Keratinocyte (primary cell): ENCODE data around the gene COQ9. TPM values are rescaled to one million over a fixed set of nuclear protein-coding genes. Genes with fewer than 3 reads are reported as not detected.

ENCODE experiments used
- DNase-seq: peaks from one replicate; pipeline ENCODE4 v3.0.0-alpha.2; 2011; ENCODE audit warnings: low read depth, missing footprints, low spot score
- FAIRE-seq: peaks from 2 replicates; lab custom pipeline; 2011; peaks lifted over from hg19 to GRCh38; lab: Jason Lieb, UNC
- H2AFZ ChIP-seq: 2 replicates; pipeline ENCODE4 v1.6.0; 2012; ENCODE audit warnings: low read length, control low read depth, inconsistent platforms; ENCODE audit not compliant: control insufficient read depth
- H3K27ac ChIP-seq: 2 replicates; pipeline ENCODE4 v1.5.1; 2011; ENCODE audit warnings: low read length; ENCODE audit not compliant: control insufficient read depth, insufficient read depth
- H3K27me3 ChIP-seq: 3 replicates; pipeline ENCODE4 v1.6.0; 2011; ENCODE audit warnings: low read length; ENCODE audit not compliant: control insufficient read depth, insufficient read depth; ENCODE audit errors: extremely low read depth
- H3K36me3 ChIP-seq, 2 experiments: 2 replicates in 1 of 2; 3 replicates in 1 of 2; pipeline ENCODE4 v1.5.1; 2011; ENCODE audit warnings: low read length in 2 of 2, mild to moderate bottlenecking in 1 of 2; ENCODE audit not compliant: control insufficient read depth in 2 of 2, insufficient read depth in 2 of 2; ENCODE audit errors: extremely low read depth in 1 of 2
- H3K4me1 ChIP-seq: 3 replicates; pipeline ENCODE4 v1.5.1; 2011; ENCODE audit warnings: low read length; ENCODE audit not compliant: control insufficient read depth, insufficient read depth; ENCODE audit errors: extremely low read depth
- H3K4me2 ChIP-seq: 3 replicates; pipeline ENCODE4 v1.6.0; 2011; ENCODE audit warnings: low read depth, low read length; ENCODE audit not compliant: control insufficient read depth, insufficient read depth; ENCODE audit errors: extremely low read depth
- H3K4me3 ChIP-seq, 3 experiments: fragments of 200-600 bp in 1 of 3; sonication (generic) in 1 of 3; 2 replicates in 2 of 3; 3 replicates in 1 of 3; pipeline ENCODE4 v1.5.1; 2011 to 2016; ENCODE audit warnings: low read length in 3 of 3, mild to moderate bottlenecking in 3 of 3, control low read depth in 2 of 3, inconsistent platforms in 1 of 3, low read depth in 1 of 3, mixed read lengths in 1 of 3, mixed run types in 1 of 3, moderate library complexity in 1 of 3; ENCODE audit not compliant: control insufficient read depth in 2 of 3, insufficient read depth in 2 of 3; ENCODE audit errors: extremely low read depth in 1 of 3
- H3K79me2 ChIP-seq: 2 replicates; pipeline ENCODE4 v1.6.0; 2012; ENCODE audit warnings: low read length; ENCODE audit not compliant: control insufficient read depth, insufficient read depth
- H3K9ac ChIP-seq: 3 replicates; pipeline ENCODE4 v1.6.0; 2011; ENCODE audit warnings: low read length; ENCODE audit not compliant: control insufficient read depth, insufficient read depth; ENCODE audit errors: extremely low read depth
- H3K9me1 ChIP-seq: 3 replicates; pipeline ENCODE4 v1.6.0; 2011; ENCODE audit warnings: low read length; ENCODE audit not compliant: control insufficient read depth, insufficient read depth; ENCODE audit errors: extremely low read depth
- H3K9me3 ChIP-seq: 2 replicates; pipeline ENCODE4 v1.5.1; 2012; ENCODE audit warnings: low read depth, low read length; ENCODE audit not compliant: control insufficient read depth
- H4K20me1 ChIP-seq: 3 replicates; pipeline ENCODE4 v1.6.0; 2011; ENCODE audit warnings: low read length; ENCODE audit not compliant: control insufficient read depth, insufficient read depth; ENCODE audit errors: extremely low read depth
- CTCF ChIP-seq, 3 experiments: IDR thresholded peaks in 1 of 3; conservative IDR thresholded peaks in 1 of 3; optimal IDR thresholded peaks in 1 of 3; 2 replicates in 2 of 3; 3 replicates in 1 of 3; pipeline versions ENCODE3 to v1.5.1; 2011; ENCODE audit warnings: low read length in 3 of 3, mild to moderate bottlenecking in 3 of 3, moderate library complexity in 2 of 3, control low read depth in 1 of 3, inconsistent platforms in 1 of 3; ENCODE audit not compliant: insufficient read depth in 2 of 3; ENCODE audit errors: extremely low read depth in 1 of 3
- EZH2 ChIP-seq: IDR thresholded peaks from one replicate; pipeline ENCODE4 v1.6.1; 2012; ENCODE audit warnings: inconsistent platforms, mild to moderate bottlenecking, low read length, moderate library complexity
- dilution Hi-C: fragments of 300-500 bp; cut with MboI; formaldehyde crosslinking; loops from one replicate; pipeline ENCODE4 v1.7.0; 2020; ENCODE audit warnings: low sequenced_read_pairs; ENCODE audit not compliant: extremely low pct_ligation_motif_present
- polyA plus RNA-seq, 5 experiments: library from polyadenylated mRNA; depleted of rRNA in 3 of 5; stranded (reverse) in 3 of 5; stranded (forward) in 1 of 5; unstranded in 1 of 5; fragments of >200 nt; gene quantifications; 1 replicate in 1 of 5; 2 replicates in 3 of 5; 3 replicates in 1 of 5; pipeline versions ENCODE4 v1.2.1 to v1.2.3, GENCODE V29; 2011 to 2012; ENCODE audit warnings: missing spikeins in 2 of 5, low read depth in 1 of 5, low replicate concordance in 1 of 5

The COQ9 gene
- polyA plus RNA-seq, 1 donor (not counting 4 experiments of a cell fraction or from before 2014, with no cell fraction given), result 62.8 TPM

DNA sequence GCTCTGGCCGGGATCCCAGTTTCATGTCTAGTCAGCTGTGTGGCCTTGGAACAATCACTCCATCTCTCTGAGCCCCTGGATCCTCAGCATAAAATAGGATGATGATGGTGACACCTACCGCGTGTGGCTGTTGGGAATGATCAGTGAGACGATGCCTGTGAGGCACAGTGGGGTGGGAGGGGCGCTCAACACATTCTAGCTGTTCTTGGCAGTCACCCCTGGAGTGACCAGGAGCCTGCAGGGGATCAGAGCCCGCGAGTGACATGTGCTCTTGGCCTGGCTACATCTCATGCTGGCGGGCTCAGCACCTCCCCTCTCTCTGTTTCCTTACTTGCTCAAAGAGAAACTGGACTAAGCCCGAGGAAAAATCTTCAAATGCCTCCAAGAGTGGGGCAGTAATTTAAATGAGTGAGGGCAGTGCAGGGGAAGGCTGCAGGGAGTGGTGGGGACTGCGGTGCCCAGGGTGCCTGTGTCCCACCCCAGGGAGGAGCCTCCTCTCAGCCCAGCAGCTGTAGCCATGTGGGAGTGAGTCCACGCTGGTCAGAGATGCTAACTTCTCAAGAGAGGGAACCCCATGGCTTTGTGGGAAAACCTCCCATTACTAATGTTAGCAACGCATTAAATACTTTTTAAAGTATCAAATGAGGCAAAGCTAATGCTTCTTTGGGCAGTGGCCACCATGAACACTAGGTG, 62.1 kb downstream of the COQ9 start:
- Histone ChIP-seq H3K9me3 (no peaks in the 10 kb centered on the region), H3K36me3 (no peaks in the 10 kb centered on the region), H3K4me2 (no peak overlapping the region), H3K9ac (no peak overlapping the region), H2AFZ (no peak overlapping the region), H3K4me3 (no peak overlapping the region), H4K20me1 (no peaks in the 10 kb centered on the region), H3K79me2 (no peaks in the 10 kb centered on the region), H3K4me1 (no peaks in the 10 kb centered on the region), H3K27ac (no peak overlapping the region), H3K27me3 (peaks cover 16% of the 10 kb centered on the region), H3K9me1 (no peaks in the 10 kb centered on the region)
- no peak for FAIRE-seq
- dilution Hi-C loops, result no loop called here
- TF ChIP-seq CTCF (optimal IDR thresholded peaks at IDR 0.05 in 1 of 3, IDR thresholded peaks at IDR 0.05 in 1 of 3, conservative IDR thresholded peaks at IDR 0.05 in 1 of 3; ENCODE audit: extremely low read depth in 1 of 3, insufficient read depth in 2 of 3, low read length in 3 of 3) (no peak), EZH2 (no peak)
- no peak for DNase-seq

GRCh38 chr16:57510016-57510871, 63.0 kb downstream of the COQ9 start:
- Histone ChIP-seq H3K9ac (no peak overlapping the region), H3K4me2 (no peak overlapping the region), H3K9me1 (no peaks in the 10 kb centered on the region), H4K20me1 (no peaks in the 10 kb centered on the region), H2AFZ (no peak overlapping the region), H3K9me3 (no peaks in the 10 kb centered on the region), H3K27me3 (peaks cover 13% of the 10 kb centered on the region), H3K79me2 (no peaks in the 10 kb centered on the region), H3K4me1 (no peaks in the 10 kb centered on the region), H3K36me3 (no peaks in the 10 kb centered on the region), H3K27ac (no peak overlapping the region), H3K4me3 (no peak overlapping the region)
- no peak for DNase-seq
- dilution Hi-C loops, result no loop called here
- FAIRE-seq, result no peak
- TF ChIP-seq EZH2 (no peak), CTCF (optimal IDR thresholded peaks at IDR 0.05 in 1 of 3, IDR thresholded peaks at IDR 0.05 in 1 of 3, conservative IDR thresholded peaks at IDR 0.05 in 1 of 3; ENCODE audit: extremely low read depth in 1 of 3, insufficient read depth in 2 of 3, low read length in 3 of 3) (no peak)

Other genes starting within 250 kb of the COQ9 start
- gene ARL2BP, start 202.2 kb upstream of the COQ9 start, polyA plus RNA-seq, result 55.2 to 107 TPM (median 98.0 TPM) in 3 replicates
- 8.7 to 15.4 TPM (median 13.1 TPM) in 3 replicates for gene PLLP, start 162.8 kb upstream of the COQ9 start, polyA plus RNA-seq
- gene CCL22, start 88.7 kb upstream of the COQ9 start, polyA plus RNA-seq, result not detected in 3 replicates
- 0.45 to 0.71 TPM (median 0.47 TPM) in 3 replicates for gene CX3CL1, start 75.0 kb upstream of the COQ9 start, polyA plus RNA-seq
- not detected in 3 replicates for gene CCL17, start 42.7 kb upstream of the COQ9 start, polyA plus RNA-seq
- gene CIAPIN1, start 94 bp upstream of the COQ9 start, polyA plus RNA-seq, result 75.4 to 84.2 TPM (median 76.3 TPM) in 3 replicates
- gene POLR2C, start 15.2 kb downstream of the COQ9 start, polyA plus RNA-seq, result 74.6 to 92.5 TPM (median 82.4 TPM) in 3 replicates
- gene DOK4, start 39.0 kb downstream of the COQ9 start, polyA plus RNA-seq, result 17.3 to 33.4 TPM (median 17.6 TPM) in 3 replicates
- 2.2 to 3.8 TPM (median 3.3 TPM) in 3 replicates for gene CCDC102A, start 89.1 kb downstream of the COQ9 start, polyA plus RNA-seq
- gene ADGRG5, start 95.2 kb downstream of the COQ9 start, polyA plus RNA-seq, result 0.03 TPM in 1 of 3 replicates, not detected in the others
- gene ADGRG1, start 181.2 kb downstream of the COQ9 start, polyA plus RNA-seq, result 28.4 to 94.9 TPM (median 38.4 TPM) in 3 replicates
- not detected in 3 replicates for gene ADGRG3, start 220.8 kb downstream of the COQ9 start, polyA plus RNA-seq
- gene DRC7, start 247.3 kb downstream of the COQ9 start, polyA plus RNA-seq, result not detected in 3 replicates